Gastroesophageal sphincter (tissue), 3 donors: ENCODE results near the gene VAV2.

Experiments used
- EP300 ChIP-seq: sonication (generic); formaldehyde crosslinking; IDR thresholded peaks from one replicate; pipeline ENCODE4 v1.6.1; 2017; ENCODE audit warnings: antibody characterized with exemption, mild to moderate bottlenecking
- POLR2A ChIP-seq, 2 donors: fragments of 450-650 bp; IDR thresholded peaks; one replicate each; pipeline ENCODE4 v1.6.1; 2017; ENCODE audit warnings: antibody characterized with exemption in 2 of 2, mild to moderate bottlenecking in 2 of 2, moderate library complexity in 1 of 2
- POLR2AphosphoS5 ChIP-seq: sonication (generic); formaldehyde crosslinking; IDR thresholded peaks from one replicate; pipeline ENCODE4 v1.6.1; 2017; ENCODE audit warnings: antibody characterized with exemption
- TF ChIP-seq, protein P1 (sequence below), 4 experiments: fragments of 200-600 bp in 2 of 4; fragments of 450-650 bp in 2 of 4; sonication (generic) in 1 of 4; IDR thresholded peaks; one replicate each; pipeline ENCODE4 v1.5.1; 2017 to 2019; ENCODE audit warnings: antibody characterized with exemption in 4 of 4, mild to moderate bottlenecking in 2 of 4, moderate library complexity in 2 of 4

DNA sequence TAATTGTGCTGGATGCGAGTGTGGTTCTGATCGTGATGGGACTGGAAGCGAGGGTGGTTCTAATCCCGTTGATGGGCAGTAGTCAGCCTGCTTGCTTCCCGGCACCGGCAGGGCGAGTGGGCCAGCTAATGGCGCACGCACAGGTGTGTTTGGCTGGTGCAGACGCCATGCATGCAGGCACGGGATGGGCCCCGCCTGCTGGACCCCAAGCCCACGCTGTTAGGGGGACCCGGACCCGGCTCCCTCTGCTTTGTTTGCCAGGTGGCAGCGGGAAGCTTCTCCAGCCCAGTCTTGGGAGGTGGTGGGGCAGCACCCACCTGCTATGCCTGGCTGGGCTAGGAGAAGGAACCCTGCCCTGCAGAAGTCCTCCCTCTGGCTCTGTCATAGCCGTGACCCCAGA lies 70.3 kb downstream of the VAV2 start:
- TF ChIP-seq, protein P1, sequence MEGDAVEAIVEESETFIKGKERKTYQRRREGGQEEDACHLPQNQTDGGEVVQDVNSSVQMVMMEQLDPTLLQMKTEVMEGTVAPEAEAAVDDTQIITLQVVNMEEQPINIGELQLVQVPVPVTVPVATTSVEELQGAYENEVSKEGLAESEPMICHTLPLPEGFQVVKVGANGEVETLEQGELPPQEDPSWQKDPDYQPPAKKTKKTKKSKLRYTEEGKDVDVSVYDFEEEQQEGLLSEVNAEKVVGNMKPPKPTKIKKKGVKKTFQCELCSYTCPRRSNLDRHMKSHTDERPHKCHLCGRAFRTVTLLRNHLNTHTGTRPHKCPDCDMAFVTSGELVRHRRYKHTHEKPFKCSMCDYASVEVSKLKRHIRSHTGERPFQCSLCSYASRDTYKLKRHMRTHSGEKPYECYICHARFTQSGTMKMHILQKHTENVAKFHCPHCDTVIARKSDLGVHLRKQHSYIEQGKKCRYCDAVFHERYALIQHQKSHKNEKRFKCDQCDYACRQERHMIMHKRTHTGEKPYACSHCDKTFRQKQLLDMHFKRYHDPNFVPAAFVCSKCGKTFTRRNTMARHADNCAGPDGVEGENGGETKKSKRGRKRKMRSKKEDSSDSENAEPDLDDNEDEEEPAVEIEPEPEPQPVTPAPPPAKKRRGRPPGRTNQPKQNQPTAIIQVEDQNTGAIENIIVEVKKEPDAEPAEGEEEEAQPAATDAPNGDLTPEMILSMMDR (IDR thresholded peaks at IDR 0.05) = no peak
- no peak for TF ChIP-seq POLR2AphosphoS5
- TF ChIP-seq POLR2A (IDR thresholded peaks at IDR 0.05) = no peak
- TF ChIP-seq EP300 = no peak
